HG02763 (cell line): ENCODE data around the gene PAEP.

Experiments
- ATAC-seq: cut with Tn5 transposase; IDR thresholded peaks from one replicate; pipeline ENCODE4 v1.9.1; 2021; ENCODE audit warnings: mild to moderate bottlenecking, moderate library complexity; ENCODE audit not compliant: unreplicated experiment

PAEP gene

GRCh38 chr9:135574331-135574730, 12.8 kb downstream of the PAEP start:
- no peak for ATAC-seq

GRCh38 chr9:135574943-135575342, 13.4 kb downstream of the PAEP start:
- no peak for ATAC-seq

GRCh38 chr9:135575995-135576631, 14.6 kb downstream of the PAEP start:
- ATAC-seq, result no peak

GRCh38 chr9:135577256-135577655, 15.7 kb downstream of the PAEP start:
- no peak for ATAC-seq

GRCh38 chr9:135579356-135579755, 17.8 kb downstream of the PAEP start:
- ATAC-seq, result no peak

- ATAC-seq, result no peak
These were observed 18.5 kb downstream of the PAEP start for GRCh38 chr9:135579889-135580660.

GRCh38 chr9:135580664-135581380, 19.3 kb downstream of the PAEP start:
- no peak for ATAC-seq

GRCh38 chr9:135581636-135582426, 20.3 kb downstream of the PAEP start:
- ATAC-seq, result no peak

GRCh38 chr9:135582541-135582940, 21.0 kb downstream of the PAEP start:
- no peak for ATAC-seq

- no peak for ATAC-seq
These were observed 21.6 kb downstream of the PAEP start for GRCh38 chr9:135582966-135583687.

- ATAC-seq, result no peak
These were observed 22.1 kb downstream of the PAEP start for GRCh38 chr9:135583688-135584011.

GRCh38 chr9:135584371-135584770, 22.8 kb downstream of the PAEP start:
- no peak for ATAC-seq

GRCh38 chr9:135584934-135585333, 23.4 kb downstream of the PAEP start:
- no peak for ATAC-seq

- ATAC-seq, result no peak
These were observed 25.1 kb downstream of the PAEP start for GRCh38 chr9:135586601-135587109.

GRCh38 chr9:135587658-135588057, 26.1 kb downstream of the PAEP start:
- no peak for ATAC-seq

GRCh38 chr9:135588371-135588770, 26.8 kb downstream of the PAEP start:
- ATAC-seq, result no peak

GRCh38 chr9:135588886-135589595, 27.5 kb downstream of the PAEP start:
- no peak for ATAC-seq

GRCh38 chr9:135589596-135590485, 28.3 kb downstream of the PAEP start:
- ATAC-seq, result no peak
